ENCODE data around the gene PCNX3. TPM values are rescaled to one million over a fixed set of nuclear protein-coding genes. Genes with fewer than 3 reads are reported as not detected.

The PCNX3 gene
- total and polyA plus RNA-seq, 2 of the 4 experiments (the other 2 are of a cell fraction): 5.6 to 33.2 TPM

GRCh38 chr11:65604258-65604657 is 11.3 kb upstream of the PCNX3 start:
- Histone ChIP-seq H2BK120ac (ENCODE audit: low read depth, low read length) (no peak overlapping the region), H3K36me3 (ENCODE audit: control insufficient read depth, insufficient read depth, low read length) (peaks cover 46% of the 10 kb centered on the region), H2AK9ac (replicated peaks; ENCODE audit: low read depth, low read length, poor library complexity) (no peak overlapping the region), H2BK5ac (ENCODE audit: low read depth, low read length, poor library complexity, severe bottlenecking) (no peak overlapping the region), H3K23ac (ENCODE audit: low read depth, low read length) (no peak overlapping the region), H2BK20ac (ENCODE audit: low read depth, low read length) (no peak overlapping the region), H4K5ac (ENCODE audit: low read depth, low read length) (no peak overlapping the region), H4K20me1 (ENCODE audit: insufficient read depth, low read length) (peaks cover 27% of the 10 kb centered on the region), H3K4me2 (ENCODE audit: low read depth, low read length) (no peak overlapping the region), H3K4me1 (ENCODE audit: control insufficient read depth, insufficient read depth, low read length) (peaks cover 5% of the 10 kb centered on the region), H3K9me3 (ENCODE audit: control insufficient read depth, insufficient read depth, low read length) (no peaks in the 10 kb centered on the region), H3K18ac (ENCODE audit: low read depth, low read length) (no peak overlapping the region), H3K14ac (replicated peaks; ENCODE audit: low read depth, low read length) (no peak overlapping the region), H3K9me1 (ENCODE audit: insufficient read depth, low read length) (no peaks in the 10 kb centered on the region), H3K4me3 (ENCODE audit: insufficient read depth, low read depth, low read length) (no peak overlapping the region), H3K4ac (ENCODE audit: low read depth, low read length) (no peak overlapping the region), H3K9ac (ENCODE audit: low read depth, low read length) (no peak overlapping the region), H2AK5ac (ENCODE audit: low read depth, low read length) (no peak overlapping the region), H2AFZ (replicated peaks; ENCODE audit: low read length, poor library complexity) (no peak overlapping the region), H3K27ac (ENCODE audit: insufficient read depth, low read length) (no peak overlapping the region), H3K56ac (ENCODE audit: extremely low read depth, insufficient read depth, low read length) (no peak overlapping the region), H4K91ac (ENCODE audit: insufficient read depth, low read depth, low read length) (no peak overlapping the region), H4K8ac (ENCODE audit: low read depth in 2 of 2, low read length in 2 of 2) (no peak overlapping the region), H3K79me1 (ENCODE audit: low read depth in 1 of 2, low read length in 2 of 2) (peaks cover 4 to 34% of the 10 kb centered on the region in 2 experiments; a peak in 3 of 4 replicates), H2BK15ac (ENCODE audit: low read depth, low read length) (no peak overlapping the region), H3K27me3 (ENCODE audit: control insufficient read depth, insufficient read depth, low read length) (no peaks in the 10 kb centered on the region)
- WGBS, 2 experiments (ENCODE audit: extremely low coverage in 2 of 2, insufficient read length in 1 of 2): 83% methylated on average over 1 of the region's 1 CpG; no CpG with 5 or more reads in 1 of the 2 experiments
- ChIA-PET POLR2A (ENCODE audit: unreplicated experiment) (no interaction called here), CTCF (interaction anchor here (0.9 kb wide), 1 partner anchor 10 kb away, joined by 3 read pairs; no protein-coding TSS in a partner anchor)
- in situ Hi-C loops (cut with MboI; ENCODE audit: low sequenced_read_pairs): no loop called here
- DNase-seq: no peak
- dilution Hi-C loops (cut with HindIII; ENCODE audit: low sequenced_read_pairs, unreplicated experiment): no loop called here
- no peak for ATAC-seq (ENCODE audit: low read depth)
- no TSS peak for BruUV-seq (replicated peaks)
- intact Hi-C loops (cut with micrococcal nuclease): no loop called here
- TF ChIP-seq POLR2A (IDR thresholded peaks at IDR 0.05; ENCODE audit: low read depth, low read length) (no peak), ELK1 (IDR thresholded peaks at IDR 0.05; ENCODE audit: borderline replicate concordance, low read depth, low read length) (no peak), MAZ (IDR thresholded peaks at IDR 0.05; ENCODE audit: borderline replicate concordance, low read depth, low read length) (no peak), CTCF (conservative IDR thresholded peaks at IDR 0.05; ENCODE audit: low read depth, low read length) (no peak)
